GM12878 (cell line): ENCODE data around the gene ADD2.

Source experiments
- CTCF ChIP-seq, 3 experiments: IDR thresholded peaks in 2 of 3; conservative IDR thresholded peaks in 1 of 3; 2 replicates each; pipeline ENCODE4 v1.5.1; 2011; ENCODE audit warnings: low read depth in 3 of 3, low read length in 3 of 3, mild to moderate bottlenecking in 3 of 3, control low read depth in 2 of 3, moderate library complexity in 2 of 3, inconsistent platforms in 1 of 3, mixed read lengths in 1 of 3; ENCODE audit not compliant: control insufficient read depth in 2 of 3, insufficient read depth in 1 of 3; ENCODE audit errors: extremely low read depth in 1 of 3
- E2F4 ChIP-seq: IDR thresholded peaks from 2 replicates; pipeline ENCODE4 v1.6.1; 2012; ENCODE audit warnings: low read depth, low read length, improper control_type of control experiment

- TF ChIP-seq CTCF (IDR thresholded peaks at IDR 0.05 in 2 of 3, conservative IDR thresholded peaks at IDR 0.05 in 1 of 3; ENCODE audit: control insufficient read depth in 2 of 3, extremely low read depth in 1 of 3, insufficient read depth in 1 of 3, low read depth in 3 of 3, low read length in 3 of 3) (no peak), E2F4 (no peak)
These were observed 48.8 kb downstream of the ADD2 start for GRCh38 chr2:70719231-70719630.
